Measurements from ENCODE around the gene MAML2.
A peak's percentile ranks its signal among the peaks of the same experiment; 100 is the strongest.

Gene MAML2

GRCh38 chr11:96054870-96055705 is 287.9 kb downstream of the MAML2 start:
- peak; percentile 62 for DNase-seq

GRCh38 chr11:96052921-96053651 is 289.9 kb downstream of the MAML2 start:
- DNase-seq: peak; percentile 65

GRCh38 chr11:96051820-96052219 is 291.2 kb downstream of the MAML2 start:
- DNase-seq: no peak

GRCh38 chr11:96050435-96051182 is 292.4 kb downstream of the MAML2 start:
- DNase-seq: peak; percentile 50

- peak; percentile 35 for DNase-seq
Measured at GRCh38 chr11:96049426-96049825, 293.6 kb downstream of the MAML2 start.

- peak; percentile 93 for DNase-seq
Measured at GRCh38 chr11:96045622-96046456, 297.2 kb downstream of the MAML2 start.

GRCh38 chr11:96044747-96045146 is 298.2 kb downstream of the MAML2 start:
- DNase-seq: no peak

- no peak for DNase-seq
Measured at GRCh38 chr11:96044311-96044710, 298.7 kb downstream of the MAML2 start.

- no peak for DNase-seq
Measured at GRCh38 chr11:96043291-96043690, 299.7 kb downstream of the MAML2 start.

- DNase-seq: no peak
Measured at GRCh38 chr11:96038046-96038445, 304.9 kb downstream of the MAML2 start.

GRCh38 chr11:96037405-96037949 is 305.5 kb downstream of the MAML2 start:
- no peak for DNase-seq

GRCh38 chr11:96036863-96037262 is 306.1 kb downstream of the MAML2 start:
- no peak for DNase-seq

- no peak for DNase-seq
Measured at GRCh38 chr11:96035740-96036078, 307.3 kb downstream of the MAML2 start.

GRCh38 chr11:96035031-96035739 is 307.8 kb downstream of the MAML2 start:
- no peak for DNase-seq

GRCh38 chr11:96033599-96033998 is 309.4 kb downstream of the MAML2 start:
- DNase-seq: no peak

- DNase-seq: no peak
Measured at GRCh38 chr11:96033095-96033494, 309.9 kb downstream of the MAML2 start.

- DNase-seq: no peak
Measured at GRCh38 chr11:96028746-96029145, 314.2 kb downstream of the MAML2 start.

GRCh38 chr11:96027021-96027420 is 316.0 kb downstream of the MAML2 start:
- no peak for DNase-seq

- DNase-seq: no peak
Measured at GRCh38 chr11:96026310-96026709, 316.7 kb downstream of the MAML2 start.

- DNase-seq: no peak
Measured at GRCh38 chr11:96024666-96025065, 318.3 kb downstream of the MAML2 start.

- DNase-seq: peak; percentile 63
Measured at GRCh38 chr11:96023275-96023674, 319.7 kb downstream of the MAML2 start.
